ENCODE measurements around the gene NPAS1. TPM values are rescaled to one million over a fixed set of nuclear protein-coding genes. Genes with fewer than 3 reads are reported as not detected.

Gene NPAS1
- total and polyA plus RNA-seq, 2 of the 13 experiments (the other 11 are each of a cell fraction or from before 2014, with no cell fraction given): 0.35 to 2.9 TPM

GRCh38 chr19:46990991-46991676, 28.5 kb upstream of the NPAS1 start:
- H3K27ac ChIP-seq (ENCODE audit: extremely low read length, insufficient read depth, low read length): no peak overlapping the region
- DNase-seq (ENCODE audit: low spot score) (peak; percentile 64), FAIRE-seq (peak; percentile 86), ATAC-seq (peak; percentile 64)
- ChIA-PET POLR2A (interaction anchor here (0.6 kb wide), 1 partner anchor 15 kb away, joined by 3 read pairs; no protein-coding TSS in a partner anchor), CTCF (ENCODE audit: low intra/inter-chr PET ratio, low total read pairs) (interaction anchor here (0.5 to 1.8 kb wide), 2 partner anchors 62 to 135 kb away, joined by 3 to 15 read pairs; no protein-coding TSS in a partner anchor)
- H3K4me3 ChIP-seq (replicated peaks in 1 of 3; ENCODE audit: insufficient read depth in 1 of 3, low read depth in 2 of 3, low read length in 3 of 3): no peak overlapping the region
- in situ Hi-C loops (cut with HindIII; ENCODE audit: extremely low pct_ligation_motif_present, low pct_unique_long_range_greater_than_20kb) (loop anchor here (5.0 kb wide), 1 partner anchor 134 kb away; no protein-coding TSS in a partner anchor), intact Hi-C loops (cut with micrococcal nuclease; ENCODE audit: unreplicated experiment) (no loop called here)
- peaks cover 3% of the 10 kb centered on the region for H3K4me1 ChIP-seq (ENCODE audit: insufficient read depth, low read length)
- H4K20me1 ChIP-seq (ENCODE audit: insufficient read depth, low read length): no peaks in the 10 kb centered on the region; the same call in 1 of the 2 replicates
- H2AFZ ChIP-seq (ENCODE audit: low read length): no peak overlapping the region
- BruUV-seq (replicated peaks): no TSS peak
- H3K36me3 ChIP-seq (replicated peaks in 1 of 2; ENCODE audit: control insufficient read depth in 1 of 2, insufficient read depth in 2 of 2, low read length in 2 of 2): peaks cover 48 to 73% of the 10 kb centered on the region in 2 experiments
- peaks cover 2% of the 10 kb centered on the region for H3K79me2 ChIP-seq (ENCODE audit: insufficient read depth, low read length)
- H3K9me3 ChIP-seq (ENCODE audit: low read length): no peaks in the 10 kb centered on the region
- no peaks in the 10 kb centered on the region for H3K27me3 ChIP-seq (ENCODE audit: control insufficient read depth in 1 of 2, insufficient read depth in 2 of 2, low read length in 2 of 2)
- 68% methylated on average over 17 of the region's 19 CpGs for WGBS (ENCODE audit: low lambda C conversion rate)
- H3K4me2 ChIP-seq (ENCODE audit: low read depth, low read length): no peak overlapping the region
- no peak overlapping the region for H3K9ac ChIP-seq (ENCODE audit: insufficient read depth, low read depth, low read length)
- TF ChIP-seq KLF16 (CRISPR knock-in tag; IDR thresholded peaks at IDR 0.05) (peak in 1 of 2 experiments; percentile 52; a peak in 1 of 4 replicates), PCBP1 (IDR thresholded peaks at IDR 0.05; ENCODE audit: borderline replicate concordance, low read depth, low read length) (no peak), CCAR2 (optimal IDR thresholded peaks at IDR 0.05; ENCODE audit: low read depth, low read length) (no peak), TFAP4 (IDR thresholded peaks at IDR 0.05; ENCODE audit: borderline replicate concordance, low read depth) (no peak), ZNF619 (CRISPR knock-in tag; IDR thresholded peaks at IDR 0.05) (peak; percentile 40; the same call in 1 of the 2 replicates), JUNB (CRISPR knock-in tag; IDR thresholded peaks at IDR 0.05; ENCODE audit: borderline replicate concordance) (no peak), ZNF256 (CRISPR knock-in tag; conservative IDR thresholded peaks at IDR 0.05) (no peak), ZSCAN29 (CRISPR knock-in tag; conservative IDR thresholded peaks at IDR 0.05) (peak; percentile 89; the same call in 1 of the 2 replicates), ARNTL (CRISPR knock-in tag; IDR thresholded peaks at IDR 0.05) (no peak), TEAD3 (CRISPR knock-in tag; optimal IDR thresholded peaks at IDR 0.05; ENCODE audit: borderline replicate concordance) (peak; percentile 72), UBTF (CRISPR knock-in tag; IDR thresholded peaks at IDR 0.05) (no peak)
- TF ChIP-seq, protein P1, sequence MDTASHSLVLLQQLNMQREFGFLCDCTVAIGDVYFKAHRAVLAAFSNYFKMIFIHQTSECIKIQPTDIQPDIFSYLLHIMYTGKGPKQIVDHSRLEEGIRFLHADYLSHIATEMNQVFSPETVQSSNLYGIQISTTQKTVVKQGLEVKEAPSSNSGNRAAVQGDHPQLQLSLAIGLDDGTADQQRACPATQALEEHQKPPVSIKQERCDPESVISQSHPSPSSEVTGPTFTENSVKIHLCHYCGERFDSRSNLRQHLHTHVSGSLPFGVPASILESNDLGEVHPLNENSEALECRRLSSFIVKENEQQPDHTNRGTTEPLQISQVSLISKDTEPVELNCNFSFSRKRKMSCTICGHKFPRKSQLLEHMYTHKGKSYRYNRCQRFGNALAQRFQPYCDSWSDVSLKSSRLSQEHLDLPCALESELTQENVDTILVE (CRISPR knock-in tag; IDR thresholded peaks at IDR 0.05): 0 out of 2 replicates have a peak, but pooled peaks have one; percentile 33
- TF ChIP-seq, protein P2, sequence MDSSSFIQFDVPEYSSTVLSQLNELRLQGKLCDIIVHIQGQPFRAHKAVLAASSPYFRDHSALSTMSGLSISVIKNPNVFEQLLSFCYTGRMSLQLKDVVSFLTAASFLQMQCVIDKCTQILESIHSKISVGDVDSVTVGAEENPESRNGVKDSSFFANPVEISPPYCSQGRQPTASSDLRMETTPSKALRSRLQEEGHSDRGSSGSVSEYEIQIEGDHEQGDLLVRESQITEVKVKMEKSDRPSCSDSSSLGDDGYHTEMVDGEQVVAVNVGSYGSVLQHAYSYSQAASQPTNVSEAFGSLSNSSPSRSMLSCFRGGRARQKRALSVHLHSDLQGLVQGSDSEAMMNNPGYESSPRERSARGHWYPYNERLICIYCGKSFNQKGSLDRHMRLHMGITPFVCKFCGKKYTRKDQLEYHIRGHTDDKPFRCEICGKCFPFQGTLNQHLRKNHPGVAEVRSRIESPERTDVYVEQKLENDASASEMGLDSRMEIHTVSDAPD (CRISPR knock-in tag; IDR thresholded peaks at IDR 0.05): no peak
